Measurements from ENCODE around the gene MDP1.

DNA sequence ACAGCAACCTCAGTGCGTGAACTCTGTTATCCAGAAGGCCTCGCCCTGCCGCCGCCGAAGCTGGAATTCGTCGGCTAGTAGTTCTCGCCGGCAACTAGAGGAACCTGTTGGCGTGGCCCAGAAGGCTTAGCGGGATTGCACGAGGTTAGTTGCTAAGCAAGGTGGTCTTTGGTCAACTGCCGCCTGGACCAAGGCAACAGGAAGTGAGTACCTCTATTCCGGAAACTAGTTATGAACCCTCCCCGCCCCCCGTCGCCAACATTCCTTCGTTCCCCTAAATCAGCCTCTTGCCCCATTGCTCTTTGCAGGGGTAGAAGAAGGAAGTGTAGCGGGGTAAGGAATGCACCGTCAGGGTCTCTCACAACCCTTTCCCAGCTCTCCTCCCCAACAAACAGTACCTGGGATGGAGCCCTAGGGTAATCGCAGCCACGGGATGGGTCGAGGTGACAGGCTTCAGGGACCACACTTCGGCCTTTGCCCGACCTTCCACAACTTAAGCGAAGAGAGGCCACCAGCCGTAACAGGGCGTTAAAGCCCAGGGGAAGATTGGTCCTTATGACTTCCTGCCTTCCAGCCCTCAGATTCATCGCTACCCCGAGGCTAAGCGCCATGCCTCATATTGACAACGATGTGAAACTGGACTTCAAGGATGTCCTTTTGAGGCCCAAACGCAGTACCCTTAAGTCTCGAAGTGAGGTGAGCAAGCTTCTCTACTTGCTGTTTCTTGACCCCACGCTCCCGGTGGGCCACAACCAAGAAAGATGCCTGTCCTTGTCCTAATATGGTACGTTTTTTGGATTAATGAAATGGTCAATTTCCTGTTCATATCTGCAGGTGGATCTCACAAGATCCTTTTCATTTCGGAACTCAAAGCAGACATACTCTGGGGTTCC lies 17.0 kb upstream of the MDP1 start, which contains the start of gene GMPR2:
- TF ChIP-seq, protein P1, sequence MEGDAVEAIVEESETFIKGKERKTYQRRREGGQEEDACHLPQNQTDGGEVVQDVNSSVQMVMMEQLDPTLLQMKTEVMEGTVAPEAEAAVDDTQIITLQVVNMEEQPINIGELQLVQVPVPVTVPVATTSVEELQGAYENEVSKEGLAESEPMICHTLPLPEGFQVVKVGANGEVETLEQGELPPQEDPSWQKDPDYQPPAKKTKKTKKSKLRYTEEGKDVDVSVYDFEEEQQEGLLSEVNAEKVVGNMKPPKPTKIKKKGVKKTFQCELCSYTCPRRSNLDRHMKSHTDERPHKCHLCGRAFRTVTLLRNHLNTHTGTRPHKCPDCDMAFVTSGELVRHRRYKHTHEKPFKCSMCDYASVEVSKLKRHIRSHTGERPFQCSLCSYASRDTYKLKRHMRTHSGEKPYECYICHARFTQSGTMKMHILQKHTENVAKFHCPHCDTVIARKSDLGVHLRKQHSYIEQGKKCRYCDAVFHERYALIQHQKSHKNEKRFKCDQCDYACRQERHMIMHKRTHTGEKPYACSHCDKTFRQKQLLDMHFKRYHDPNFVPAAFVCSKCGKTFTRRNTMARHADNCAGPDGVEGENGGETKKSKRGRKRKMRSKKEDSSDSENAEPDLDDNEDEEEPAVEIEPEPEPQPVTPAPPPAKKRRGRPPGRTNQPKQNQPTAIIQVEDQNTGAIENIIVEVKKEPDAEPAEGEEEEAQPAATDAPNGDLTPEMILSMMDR (conservative IDR thresholded peaks at IDR 0.05 in 1 of 2, IDR thresholded peaks at IDR 0.05 in 1 of 2; ENCODE audit: extremely low read depth in 1 of 2, insufficient read depth in 1 of 2, low read depth in 1 of 2, low read length in 2 of 2): no peak
- TF ChIP-seq EZH2 (IDR thresholded peaks at IDR 0.05; ENCODE audit: borderline replicate concordance, low read length): no peak
